K562 treated with DMSO at 1 percent for 48 hours (cell line): Measurements from ENCODE around the gene CCNF. TPM values are rescaled to one million over a fixed set of nuclear protein-coding genes. Genes with fewer than 3 reads are reported as not detected.

Experiments used
- total RNA-seq: library from RNA; unstranded; fragments of 300-600 nt; gene quantifications from 2 replicates; pipeline ENCODE4 v1.2.3, GENCODE V29; 2022; ENCODE audit warnings: low replicate concordance; ENCODE audit errors: extremely low read depth

Gene CCNF
- total RNA-seq, result not detected in 2 replicates

GRCh38 chr16:2429034-2429770 is at the start of gene CCNF:
TSS of gene CCNF (plus strand) at chr16:2429447. CDS start at chr16:2429482, 35 bp downstream.

GRCh38 chr16:2459647-2460390 is 30.6 kb downstream of the CCNF start, which contains the start of gene TEDC2:
TSS of gene TEDC2 (plus strand) at chr16:2460109. CDS start at chr16:2460145, 36 bp downstream.

GRCh38 chr16:2471016-2471652 is 41.9 kb downstream of the CCNF start, which contains the start of gene NTN3:
TSS of gene NTN3 (plus strand) at chr16:2471297. CDS start at chr16:2471702, 405 bp downstream.

GRCh38 chr16:2474877-2475412 is 45.7 kb downstream of the CCNF start, which contains the start of gene TBC1D24:
TSS of gene TBC1D24 (plus strand) at chr16:2475127. CDS start at chr16:2496149, 21,022 bp downstream.

Other genes with a start within 250 kb of the CCNF start
- gene CASKIN1, start 232.8 kb upstream of the CCNF start, total RNA-seq, result not detected in 2 replicates
- not detected in 2 replicates for gene MLST8, start 224.0 kb upstream of the CCNF start, total RNA-seq
- gene BRICD5, start 218.6 kb upstream of the CCNF start, total RNA-seq, result not detected in 2 replicates
- gene PGP, start 214.6 kb upstream of the CCNF start, total RNA-seq, result not detected in 2 replicates
- not detected in 2 replicates for gene E4F1, start 205.9 kb upstream of the CCNF start, total RNA-seq
- gene DNASE1L2, start 193.0 kb upstream of the CCNF start, total RNA-seq, result not detected in 2 replicates
- gene ECI1, start 177.9 kb upstream of the CCNF start, total RNA-seq, result 674 TPM in 1 of 2 replicates, not detected in the other
- gene RNPS1, start 161.3 kb upstream of the CCNF start, total RNA-seq, result not detected in 2 replicates
- not detected in 2 replicates for gene ABCA3, start 88.7 kb upstream of the CCNF start, total RNA-seq
- not detected in 2 replicates for gene TEDC2, start 30.7 kb downstream of the CCNF start, total RNA-seq
- gene NTN3, start 41.9 kb downstream of the CCNF start, total RNA-seq, result not detected in 2 replicates
- not detected in 2 replicates for gene TBC1D24, start 45.7 kb downstream of the CCNF start, total RNA-seq
- gene ATP6V0C, start 84.5 kb downstream of the CCNF start, total RNA-seq, result not detected in 2 replicates
- not detected in 2 replicates for gene AMDHD2, start 90.9 kb downstream of the CCNF start, total RNA-seq
- not detected in 2 replicates for gene CEMP1, start 102.0 kb downstream of the CCNF start, total RNA-seq
- gene PDPK1, start 108.6 kb downstream of the CCNF start, total RNA-seq, result not detected in 2 replicates